Activated T-cell treated with anti-CD3 and anti-CD28 coated beads, Interleukin-2, amount 50 U/mL, for 72 hours (primary cell): ENCODE measurements around the gene CD3D. TPM values are rescaled to one million over a fixed set of nuclear protein-coding genes. Genes with fewer than 3 reads are reported as not detected.

Source experiments
- ATAC-seq, 2 donors: fragments of 150-1000 bp; cut with Tn5 transposase; replicated peaks in 1 of 2; 2 replicates each; pipeline ENCODE4 v1.10.0; 2021; ENCODE audit warnings: moderate library complexity in 2 of 2, mild to moderate bottlenecking in 1 of 2
- DNase-seq, 2 donors: peaks; one replicate each; pipeline ENCODE4 v3.0.0; 2021 to 2022; ENCODE audit warnings: mixed read lengths in 1 of 2
- H3K27ac Mint-ChIP-seq: one replicate; pipeline ENCODE4 v1.8.0; 2022; ENCODE audit warnings: mild to moderate bottlenecking, moderate library complexity, mixed read lengths
- H3K27me3 Mint-ChIP-seq: one replicate; pipeline ENCODE4 v1.8.0; 2022; ENCODE audit warnings: low read depth, mixed read lengths
- H3K36me3 Mint-ChIP-seq, 2 donors: one replicate each; pipeline ENCODE4 v1.8.0; 2022; ENCODE audit warnings: mixed read lengths in 2 of 2, mild to moderate bottlenecking in 1 of 2; ENCODE audit not compliant: insufficient read depth in 2 of 2
- H3K4me1 Mint-ChIP-seq: one replicate; pipeline ENCODE4 v1.8.0; 2022; ENCODE audit warnings: low read depth, mixed read lengths
- H3K4me3 Mint-ChIP-seq, 2 donors: one replicate each; pipeline ENCODE4 v1.8.0; 2022; ENCODE audit warnings: mild to moderate bottlenecking in 2 of 2, mixed read lengths in 2 of 2, moderate library complexity in 2 of 2
- H3K9me3 Mint-ChIP-seq, 2 donors: one replicate each; pipeline ENCODE4 v1.8.0; 2022; ENCODE audit warnings: mixed read lengths in 2 of 2
- total RNA-seq, 2 donors: library from RNA; stranded (reverse); gene quantifications; one replicate each; pipeline ENCODE4 v1.2.3, GENCODE V29; 2022

Gene CD3D
- total RNA-seq, 2 donors from 2014 or later, result 245 to 250 TPM

- DNase-seq, result no peak
- H3K27ac Mint-ChIP-seq, result peak overlapping the region; percentile 95
- H3K4me3 Mint-ChIP-seq, result no peak overlapping the region
- peaks cover 55% of the 10 kb centered on the region for H3K4me1 Mint-ChIP-seq
- peaks cover 5 to 9% of the 10 kb centered on the region in 2 donors for H3K36me3 Mint-ChIP-seq
- no peaks in the 10 kb centered on the region for H3K9me3 Mint-ChIP-seq
- ATAC-seq, result no peak
- H3K27me3 Mint-ChIP-seq, result no peaks in the 10 kb centered on the region
Measured at GRCh38 chr11:118358071-118358470, 15.6 kb upstream of the CD3D start.

DNA sequence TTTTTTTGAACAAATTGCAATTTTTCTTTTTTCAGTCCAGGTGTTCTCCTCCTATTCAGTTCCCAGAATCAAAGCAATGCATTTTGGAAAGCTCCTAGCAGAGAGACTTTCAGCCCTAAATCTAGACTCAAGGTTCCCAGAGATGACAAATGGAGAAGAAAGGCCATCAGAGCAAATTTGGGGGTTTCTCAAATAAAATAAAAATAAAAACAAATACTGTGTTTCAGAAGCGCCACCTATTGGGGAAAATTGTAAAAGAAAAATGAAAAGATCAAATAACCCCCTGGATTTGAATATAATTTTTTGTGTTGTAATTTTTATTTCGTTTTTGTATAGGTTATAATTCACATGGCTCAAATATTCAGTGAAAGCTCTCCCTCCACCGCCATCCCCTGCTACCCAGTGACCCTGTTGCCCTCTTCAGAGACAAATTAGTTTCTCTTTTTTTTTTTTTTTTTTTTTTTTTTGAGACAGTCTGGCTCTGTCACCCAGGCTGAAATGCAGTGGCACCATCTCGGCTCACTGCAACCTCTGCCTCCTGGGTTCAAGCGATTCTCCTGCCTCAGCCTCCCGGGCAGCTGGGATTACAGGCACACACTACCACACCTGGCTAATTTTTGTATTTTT is 10.7 kb upstream of the CD3D start:
- H3K36me3 Mint-ChIP-seq, result peaks cover 11 to 37% of the 10 kb centered on the region in 2 donors
- H3K4me1 Mint-ChIP-seq, result peaks cover 35% of the 10 kb centered on the region
- ATAC-seq (no peak), DNase-seq (no peak)
- no peak overlapping the region for H3K4me3 Mint-ChIP-seq
- no peaks in the 10 kb centered on the region for H3K9me3 Mint-ChIP-seq
- H3K27ac Mint-ChIP-seq, result peak overlapping the region; percentile 67
- H3K27me3 Mint-ChIP-seq, result no peaks in the 10 kb centered on the region

DNA sequence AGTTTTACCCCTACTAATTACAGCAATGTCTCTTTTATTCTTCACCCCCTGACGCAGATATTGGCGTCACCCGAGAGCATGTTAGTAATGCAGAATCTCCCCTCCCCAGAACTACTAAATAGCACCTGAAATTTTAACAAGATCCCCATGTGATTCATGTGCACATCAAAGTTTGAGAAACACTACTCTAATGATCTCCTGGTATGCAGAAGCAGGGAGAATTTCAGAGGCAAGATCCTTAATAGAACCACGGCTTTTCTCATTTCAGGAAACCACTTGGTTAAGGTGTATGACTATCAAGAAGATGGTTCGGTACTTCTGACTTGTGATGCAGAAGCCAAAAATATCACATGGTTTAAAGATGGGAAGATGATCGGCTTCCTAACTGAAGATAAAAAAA is 7.0 kb upstream of the CD3D start:
- DNase-seq (no peak), ATAC-seq (peak; percentile 25 to 28)
- Mint-ChIP-seq H3K4me1 (peaks cover 69% of the 10 kb centered on the region), H3K27me3 (no peaks in the 10 kb centered on the region), H3K27ac (peak overlapping the region; percentile 58), H3K36me3 (peaks cover 27 to 57% of the 10 kb centered on the region in 2 donors), H3K4me3 (peak overlapping the region in 1 of 2 donors; percentile 33), H3K9me3 (no peaks in the 10 kb centered on the region)

- Mint-ChIP-seq H3K4me3 (peak within 1 kb of the TSS; percentile 86 to 90), H3K36me3 (peaks cover 30 to 42% of the 10 kb centered on the region in 2 donors), H3K27me3 (no peaks in the 10 kb centered on the region), H3K9me3 (no peaks in the 10 kb centered on the region), H3K27ac (peak within 1 kb of the TSS; percentile 99), H3K4me1 (peaks cover 86% of the 10 kb centered on the region)
- DNase-seq, result peak; percentile 78 to 82
- ATAC-seq, result peak; percentile 68 to 69
Measured at GRCh38 chr11:118343981-118344515, 1.5 kb upstream of the CD3D start, which contains the start of gene CD3G. Gene CD3G (plus strand): TSS chr11:118344344. CDS start chr11:118344424, 80 bp downstream.

DNA sequence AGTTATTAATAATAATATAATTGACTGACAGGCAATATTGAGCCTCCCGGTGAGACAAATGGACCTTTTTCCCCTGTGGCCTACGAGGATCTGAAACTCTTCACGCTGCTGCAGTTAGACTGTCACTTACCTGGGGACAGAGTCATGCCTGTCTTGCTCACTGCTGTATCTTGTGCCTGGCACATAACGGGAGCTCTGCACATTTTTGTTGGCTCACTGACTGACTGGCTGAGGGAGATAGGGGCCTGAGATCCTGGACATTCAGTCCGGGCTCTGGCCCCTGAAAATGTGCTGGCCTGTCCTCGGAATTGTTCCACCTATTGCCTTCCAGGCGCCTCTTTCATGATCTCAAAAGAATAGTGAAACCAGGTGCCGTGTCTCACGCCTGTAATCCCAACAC is 743 bp upstream of the CD3D start:
- ATAC-seq, result peak; percentile 38 to 43
- no peaks in the 10 kb centered on the region for H3K27me3 Mint-ChIP-seq
- peaks cover 86% of the 10 kb centered on the region for H3K4me1 Mint-ChIP-seq
- peaks cover 31 to 38% of the 10 kb centered on the region in 2 donors for H3K36me3 Mint-ChIP-seq
- H3K27ac Mint-ChIP-seq, result peak overlapping the region; percentile 99
- H3K4me3 Mint-ChIP-seq, result peak overlapping the region; percentile 86 to 90
- DNase-seq, result peak; percentile 46 to 52
- no peaks in the 10 kb centered on the region for H3K9me3 Mint-ChIP-seq

GRCh38 chr11:118341815-118342489 is 553 bp downstream of the CD3D start:
- H3K27ac Mint-ChIP-seq, result peak overlapping the region; percentile 99
- peak in 1 of 2 donors; percentile 6 for ATAC-seq
- H3K4me3 Mint-ChIP-seq, result peak overlapping the region; percentile 86 to 90
- no peaks in the 10 kb centered on the region for H3K27me3 Mint-ChIP-seq
- H3K4me1 Mint-ChIP-seq, result peaks cover 79% of the 10 kb centered on the region
- H3K9me3 Mint-ChIP-seq, result no peaks in the 10 kb centered on the region
- H3K36me3 Mint-ChIP-seq, result peaks cover 30 to 37% of the 10 kb centered on the region in 2 donors
- no peak for DNase-seq

GRCh38 chr11:118341261-118341660 is 1.2 kb downstream of the CD3D start:
- H3K36me3 Mint-ChIP-seq, result peaks cover 29 to 38% of the 10 kb centered on the region in 2 donors
- no peaks in the 10 kb centered on the region for H3K9me3 Mint-ChIP-seq
- ATAC-seq (no peak), DNase-seq (no peak)
- peaks cover 77% of the 10 kb centered on the region for H3K4me1 Mint-ChIP-seq
- H3K27ac Mint-ChIP-seq, result peak overlapping the region; percentile 99
- H3K4me3 Mint-ChIP-seq, result peak overlapping the region; percentile 86 to 90
- H3K27me3 Mint-ChIP-seq, result no peaks in the 10 kb centered on the region

DNA sequence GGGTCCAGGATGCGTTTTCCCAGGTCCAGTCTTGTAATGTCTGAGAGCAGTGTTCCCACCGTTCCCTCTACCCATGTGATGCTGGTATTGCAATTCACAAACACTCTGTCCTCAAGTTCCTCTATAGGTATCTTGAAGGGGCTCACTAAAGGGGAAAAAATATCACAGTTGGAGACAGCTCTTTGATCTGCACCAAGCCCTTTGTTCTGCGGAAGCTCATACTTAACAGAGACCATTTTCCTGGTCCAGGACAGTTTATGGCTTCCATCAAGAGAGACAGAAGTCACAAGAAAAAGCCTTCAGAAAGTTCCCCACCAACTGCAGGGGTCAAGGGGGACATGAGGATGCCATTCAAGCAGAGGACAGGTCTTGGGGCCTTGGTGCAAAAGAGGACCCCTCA is 2.1 kb downstream of the CD3D start:
- ATAC-seq, result no peak
- Mint-ChIP-seq H3K4me1 (peaks cover 74% of the 10 kb centered on the region), H3K36me3 (peaks cover 26 to 34% of the 10 kb centered on the region in 2 donors)

DNA sequence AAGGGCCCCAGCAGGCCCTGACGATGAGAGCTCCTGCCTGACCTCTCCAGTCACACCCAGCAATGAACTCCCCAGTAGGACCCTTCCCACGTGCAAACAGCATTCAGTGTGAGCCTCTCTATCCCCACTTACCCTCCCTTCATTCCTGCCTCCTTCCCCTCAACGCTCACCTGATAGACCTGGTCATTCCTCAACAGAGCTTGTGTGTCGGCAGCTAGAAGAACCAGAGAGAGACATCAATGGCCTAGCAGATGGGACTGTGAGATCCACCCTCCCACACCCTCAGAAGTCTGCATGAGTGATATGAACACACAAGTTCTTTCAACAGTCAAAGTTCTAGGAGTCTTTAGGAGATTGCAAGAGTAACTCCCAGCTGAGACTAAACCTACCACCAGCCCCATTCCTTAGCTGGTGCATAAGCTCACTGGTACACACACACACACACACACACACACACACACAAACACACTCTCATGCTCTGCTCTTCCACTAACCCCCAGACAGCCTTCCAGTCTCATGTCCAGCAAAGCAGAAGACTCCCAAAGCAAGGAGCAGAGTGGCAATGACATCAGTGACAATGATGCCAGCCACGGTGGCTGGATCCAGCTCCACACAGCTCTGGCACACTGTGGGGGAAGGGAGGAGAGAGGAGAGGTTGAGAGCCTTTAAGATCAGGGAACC is 3.1 kb downstream of the CD3D start:
- H3K27me3 Mint-ChIP-seq, result no peaks in the 10 kb centered on the region

More for the DNA sequence above, 2.1 kb downstream of the CD3D start:
- Mint-ChIP-seq H3K27me3 (no peaks in the 10 kb centered on the region), H3K4me3 (peak overlapping the region; percentile 86 to 90), H3K9me3 (no peaks in the 10 kb centered on the region), H3K27ac (peak overlapping the region; percentile 99)
- no peak for DNase-seq

DNA sequence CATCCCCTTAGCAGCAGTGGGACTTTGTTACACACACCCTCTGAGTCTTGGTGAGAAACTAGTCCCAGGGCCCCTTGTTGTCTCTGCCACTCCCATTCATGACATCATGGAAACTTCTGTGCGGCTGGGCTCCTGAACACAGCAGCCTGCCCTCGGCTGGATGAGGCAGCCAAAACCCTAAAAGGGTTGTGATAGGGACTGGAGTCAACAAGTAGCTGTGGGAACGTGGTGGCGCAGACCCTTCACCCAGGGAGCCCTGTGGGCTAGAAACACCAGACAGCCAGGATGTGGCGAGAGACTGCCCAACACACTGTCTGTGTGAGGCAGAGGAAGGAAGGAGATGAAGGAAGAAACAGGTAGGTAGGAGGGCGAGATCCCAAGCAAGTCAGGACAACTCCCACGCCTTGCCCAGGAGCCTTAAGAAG is 3.9 kb downstream of the CD3D start:
- Mint-ChIP-seq H3K9me3 (no peaks in the 10 kb centered on the region), H3K4me3 (peak overlapping the region; percentile 86 to 90), H3K4me1 (peaks cover 76% of the 10 kb centered on the region), H3K27me3 (no peaks in the 10 kb centered on the region), H3K36me3 (peaks cover 17 to 23% of the 10 kb centered on the region in 2 donors), H3K27ac (peak overlapping the region; percentile 99)
- DNase-seq, result peak; percentile 89
- peak; percentile 73 to 74 for ATAC-seq

More for the DNA sequence above, 3.1 kb downstream of the CD3D start:
- ATAC-seq, result no peak
- DNase-seq, result peak in 1 of 2 donors; percentile 35
- peaks cover 17 to 26% of the 10 kb centered on the region in 2 donors for H3K36me3 Mint-ChIP-seq
- peak overlapping the region; percentile 99 for H3K27ac Mint-ChIP-seq
- H3K4me1 Mint-ChIP-seq, result peaks cover 75% of the 10 kb centered on the region
- peak overlapping the region; percentile 86 to 90 for H3K4me3 Mint-ChIP-seq
- H3K9me3 Mint-ChIP-seq, result no peaks in the 10 kb centered on the region

DNA sequence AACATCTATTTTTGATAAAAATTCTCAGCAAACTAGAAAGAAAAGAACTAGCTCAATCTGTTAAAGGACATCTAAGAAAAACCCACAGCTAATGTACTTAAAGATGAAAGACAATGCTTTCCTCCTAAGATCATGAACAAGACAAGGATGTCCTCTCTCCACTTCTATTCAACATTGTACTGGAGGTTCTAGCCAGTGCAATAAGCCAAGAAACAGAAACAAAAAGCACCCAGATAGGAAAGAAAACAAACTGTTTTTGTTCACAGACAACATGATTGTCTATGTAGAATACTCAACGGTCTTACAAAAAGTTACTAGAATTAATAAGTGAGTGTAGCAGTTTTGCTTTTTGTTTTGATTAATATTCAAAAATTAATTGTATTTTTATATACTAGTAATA is 7.8 kb downstream of the CD3D start:
- Mint-ChIP-seq H3K27ac (peak overlapping the region; percentile 88), H3K36me3 (peaks cover 8 to 19% of the 10 kb centered on the region in 2 donors), H3K4me1 (peaks cover 54% of the 10 kb centered on the region), H3K27me3 (no peaks in the 10 kb centered on the region), H3K9me3 (no peaks in the 10 kb centered on the region), H3K4me3 (peak overlapping the region; percentile 40 to 77)
- DNase-seq (no peak), ATAC-seq (no peak)

- Mint-ChIP-seq H3K27me3 (no peaks in the 10 kb centered on the region), H3K4me3 (no peak overlapping the region), H3K36me3 (peaks cover 2 to 5% of the 10 kb centered on the region in 2 donors), H3K27ac (peak overlapping the region; percentile 74), H3K4me1 (peaks cover 8% of the 10 kb centered on the region), H3K9me3 (peaks cover 0 to 2% of the 10 kb centered on the region in 2 donors)
- DNase-seq (no peak), ATAC-seq (no peak)
Measured at GRCh38 chr11:118328745-118329144, 13.8 kb downstream of the CD3D start.

DNA sequence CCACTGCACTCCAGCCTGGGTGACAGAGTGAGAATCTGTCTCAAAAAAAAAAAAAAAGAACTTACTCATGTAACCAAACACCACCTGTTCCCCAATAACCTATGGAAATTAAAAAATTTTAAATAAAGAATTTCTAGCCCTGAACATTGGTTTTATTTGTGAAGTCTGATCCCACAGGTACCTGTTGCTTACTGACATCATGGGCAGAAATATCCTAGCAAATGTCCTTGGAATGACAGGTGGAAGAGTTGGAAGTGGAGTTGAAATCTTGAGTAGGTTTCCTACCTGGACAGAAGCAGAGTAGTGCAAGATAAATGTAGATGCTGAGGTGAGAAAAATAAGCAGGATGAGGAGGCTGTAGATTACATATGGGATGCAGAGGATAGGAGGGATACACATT is 17.2 kb downstream of the CD3D start:
- H3K9me3 Mint-ChIP-seq, result peaks cover 0 to 2% of the 10 kb centered on the region in 2 donors
- DNase-seq (no peak), ATAC-seq (no peak)
- no peak overlapping the region for H3K4me3 Mint-ChIP-seq
- no peaks in the 10 kb centered on the region for H3K27me3 Mint-ChIP-seq
- H3K27ac Mint-ChIP-seq, result no peak overlapping the region
- H3K36me3 Mint-ChIP-seq, result no peaks in the 10 kb centered on the region
- H3K4me1 Mint-ChIP-seq, result peaks cover 17% of the 10 kb centered on the region
